Measurements from ENCODE around the gene PLCB3.

The PLCB3 gene

GRCh38 chr11:64252003-64252872 lies 908 bp downstream of the PLCB3 start:
- no peak for DNase-seq

DNA sequence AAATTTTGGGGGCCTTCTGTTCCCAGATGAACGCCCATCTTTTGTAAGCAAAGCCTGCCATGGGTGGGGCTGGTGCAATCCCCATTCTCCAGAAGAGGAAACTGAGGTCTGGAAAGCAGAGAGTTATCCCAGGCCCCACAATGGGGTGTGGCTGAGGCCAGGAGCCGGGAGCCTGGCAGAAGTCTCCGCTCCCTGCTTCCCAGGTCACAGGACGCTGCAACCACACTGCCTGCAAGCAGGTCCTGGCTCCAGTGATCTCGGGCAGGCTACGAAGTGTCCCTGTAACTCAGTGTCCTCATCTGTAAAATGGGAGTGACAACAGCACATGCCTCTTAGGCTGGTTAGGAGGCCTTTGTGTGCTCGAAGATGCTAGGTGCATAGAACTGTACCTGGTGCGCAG lies 1.7 kb downstream of the PLCB3 start:
- no peak for DNase-seq

DNA sequence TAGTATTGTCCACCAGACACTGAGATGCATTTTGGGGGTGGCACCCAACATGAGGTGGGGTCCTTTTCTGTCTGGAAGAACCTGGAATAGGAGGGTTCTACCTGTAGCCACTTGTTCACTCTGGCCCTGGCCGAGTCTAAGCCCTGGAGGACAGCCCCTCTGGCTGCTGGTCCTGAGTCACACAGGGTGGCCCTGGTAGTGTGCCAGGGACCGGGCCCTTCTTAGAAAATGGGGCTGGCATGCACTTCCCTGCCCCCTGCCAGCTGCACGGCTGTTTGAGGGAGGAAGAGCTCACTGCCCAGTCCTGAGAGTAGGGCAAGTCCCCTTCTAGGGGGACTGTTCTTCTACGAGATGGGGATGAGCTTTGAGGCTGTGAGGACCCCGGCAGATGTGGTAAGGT lies 2.2 kb downstream of the PLCB3 start:
- DNase-seq, result no peak

DNA sequence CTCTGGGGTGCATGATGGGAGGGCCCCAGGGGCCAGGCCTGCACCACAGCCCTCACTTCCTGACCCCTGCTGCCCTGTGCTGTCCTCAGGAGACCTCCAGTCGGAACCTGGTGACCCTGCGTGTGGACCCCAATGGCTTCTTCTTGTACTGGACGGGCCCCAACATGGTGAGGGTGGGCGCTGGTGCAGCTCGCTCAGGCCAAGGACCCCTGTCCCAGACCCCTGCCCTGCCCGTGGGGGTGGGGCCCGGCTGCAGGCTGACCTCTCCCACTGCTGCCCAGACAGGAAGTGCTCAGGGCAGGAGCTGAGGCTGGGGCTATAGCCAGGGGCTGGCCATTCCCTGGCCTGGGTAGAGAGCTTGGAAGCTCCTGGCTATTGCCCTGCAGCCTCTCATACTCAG lies 3.0 kb downstream of the PLCB3 start:
- DNase-seq, result no peak

DNA sequence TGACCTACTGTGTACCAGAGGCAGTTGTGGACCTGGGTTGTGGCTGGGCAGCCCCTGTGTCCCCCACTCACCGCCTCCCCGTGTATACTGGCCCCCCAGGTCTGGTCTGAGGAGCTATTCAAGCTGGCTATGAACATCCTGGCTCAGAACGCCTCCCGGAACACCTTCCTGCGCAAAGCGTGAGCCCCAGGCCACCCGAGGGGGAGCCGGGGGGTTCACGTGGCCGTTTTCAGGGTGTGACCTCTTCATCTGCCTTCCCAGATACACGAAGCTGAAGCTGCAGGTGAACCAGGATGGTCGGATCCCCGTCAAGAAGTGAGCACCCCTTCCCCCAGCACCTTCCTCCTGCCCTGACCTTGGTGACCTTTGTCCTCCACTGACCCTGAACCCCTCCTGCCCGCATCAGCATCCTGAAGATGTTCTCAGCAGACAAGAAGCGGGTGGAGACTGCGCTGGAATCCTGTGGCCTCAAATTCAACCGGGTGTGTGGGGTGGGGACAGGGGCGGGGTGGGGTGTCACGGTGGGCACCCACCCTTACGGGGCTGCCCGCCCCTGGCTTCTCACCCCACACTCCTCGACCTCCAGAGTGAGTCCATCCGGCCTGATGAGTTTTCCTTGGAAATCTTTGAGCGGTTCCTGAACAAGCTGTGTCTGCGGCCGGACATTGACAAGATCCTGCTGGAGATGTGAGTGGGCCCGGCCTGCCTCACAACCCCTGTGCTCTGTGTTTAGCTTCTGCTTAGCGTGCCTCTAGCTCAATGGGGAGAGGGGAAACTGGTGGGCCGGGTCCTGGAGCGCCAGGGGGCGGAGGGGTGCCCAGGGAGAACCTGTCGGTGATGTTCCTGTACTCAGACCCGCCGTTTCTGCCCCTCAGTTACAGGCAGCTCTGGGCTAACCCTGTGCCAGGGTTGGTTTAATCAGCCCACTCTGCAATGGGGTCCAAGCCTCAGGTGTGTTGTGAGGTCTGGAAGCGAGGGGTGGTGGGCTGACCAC lies 4.1 kb downstream of the PLCB3 start:
- no peak for DNase-seq

- no peak for DNase-seq
Measured at GRCh38 chr11:64256300-64256699, 5.0 kb downstream of the PLCB3 start.

GRCh38 chr11:64258356-64258755 lies 7.0 kb downstream of the PLCB3 start:
- DNase-seq, result no peak

DNA sequence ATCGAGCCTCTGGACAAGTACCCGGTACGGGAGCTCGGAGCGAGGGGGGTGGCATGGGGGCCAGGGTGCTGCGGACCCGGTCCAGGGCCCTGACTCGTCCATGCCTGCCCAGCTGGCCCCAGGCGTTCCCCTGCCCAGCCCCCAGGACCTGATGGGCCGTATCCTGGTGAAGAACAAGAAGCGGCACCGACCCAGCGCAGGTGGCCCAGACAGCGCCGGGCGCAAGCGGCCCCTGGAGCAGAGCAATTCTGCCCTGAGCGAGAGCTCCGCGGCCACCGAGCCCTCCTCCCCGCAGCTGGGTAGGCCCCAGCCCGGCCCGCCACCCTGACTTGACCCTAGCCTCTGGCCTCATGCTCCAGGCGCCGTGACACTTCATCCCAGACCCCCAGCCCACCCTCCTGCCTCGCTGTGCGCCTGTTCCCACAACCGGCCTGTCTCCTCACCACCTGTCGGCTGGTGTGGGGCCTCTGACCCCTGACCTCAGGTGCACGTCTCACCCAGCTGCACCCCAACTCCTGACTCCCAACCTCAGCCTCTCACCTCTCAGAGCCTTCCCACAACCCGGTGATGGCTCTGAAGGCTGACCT lies 7.7 kb downstream of the PLCB3 start:
- no peak for DNase-seq

DNA sequence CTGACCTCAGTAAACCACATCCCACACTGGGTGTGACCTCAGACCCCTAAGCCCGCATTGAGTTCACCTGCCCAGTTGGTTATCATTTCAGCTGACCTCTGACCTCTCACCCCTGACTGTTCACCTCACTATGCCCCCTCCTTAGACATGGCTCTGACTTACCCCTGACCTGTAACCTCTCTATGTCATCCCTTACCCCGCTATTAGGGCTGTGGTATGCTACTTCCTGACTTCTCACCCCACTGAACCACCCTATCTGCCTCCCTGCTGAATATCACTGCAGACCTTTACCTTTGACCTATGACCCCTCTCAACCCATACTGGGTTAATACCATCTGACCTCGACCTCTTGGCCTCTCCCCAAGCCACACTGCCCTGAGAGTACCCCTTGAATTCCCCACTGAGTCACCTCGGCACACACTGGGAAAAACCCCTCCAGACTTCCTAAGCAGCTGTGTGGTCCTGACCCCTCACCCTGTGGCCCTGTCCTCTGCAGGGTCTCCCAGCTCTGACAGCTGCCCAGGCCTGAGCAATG lies 8.3 kb downstream of the PLCB3 start:
- DNase-seq, result no peak

- no peak for DNase-seq
Measured at GRCh38 chr11:64260147-64260708, 8.9 kb downstream of the PLCB3 start.

DNA sequence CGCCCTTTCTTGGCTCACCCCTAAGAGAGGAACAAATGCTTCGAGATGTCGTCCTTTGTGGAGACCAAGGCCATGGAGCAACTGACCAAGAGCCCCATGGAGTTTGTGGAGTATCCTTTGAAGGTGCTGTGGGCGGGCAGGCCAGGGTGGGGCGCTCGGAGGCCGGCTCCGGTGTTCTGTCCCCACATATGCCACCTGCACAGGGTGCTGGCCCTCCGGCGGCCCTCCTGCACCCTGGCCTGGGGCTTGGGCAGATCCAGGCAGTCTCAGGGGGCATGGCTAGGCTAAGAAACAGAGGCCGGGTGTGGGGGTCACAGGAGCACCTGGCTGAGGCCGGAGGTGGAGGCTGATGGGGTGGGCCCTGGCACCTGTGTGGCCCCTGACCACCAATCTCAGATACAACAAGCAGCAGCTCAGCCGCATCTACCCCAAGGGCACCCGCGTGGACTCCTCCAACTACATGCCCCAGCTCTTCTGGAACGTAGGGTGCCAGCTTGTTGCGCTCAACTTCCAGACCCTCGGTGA lies 10.3 kb downstream of the PLCB3 start:
- no peak for DNase-seq

GRCh38 chr11:64262271-64263002 lies 11.1 kb downstream of the PLCB3 start:
- no peak for DNase-seq

DNA sequence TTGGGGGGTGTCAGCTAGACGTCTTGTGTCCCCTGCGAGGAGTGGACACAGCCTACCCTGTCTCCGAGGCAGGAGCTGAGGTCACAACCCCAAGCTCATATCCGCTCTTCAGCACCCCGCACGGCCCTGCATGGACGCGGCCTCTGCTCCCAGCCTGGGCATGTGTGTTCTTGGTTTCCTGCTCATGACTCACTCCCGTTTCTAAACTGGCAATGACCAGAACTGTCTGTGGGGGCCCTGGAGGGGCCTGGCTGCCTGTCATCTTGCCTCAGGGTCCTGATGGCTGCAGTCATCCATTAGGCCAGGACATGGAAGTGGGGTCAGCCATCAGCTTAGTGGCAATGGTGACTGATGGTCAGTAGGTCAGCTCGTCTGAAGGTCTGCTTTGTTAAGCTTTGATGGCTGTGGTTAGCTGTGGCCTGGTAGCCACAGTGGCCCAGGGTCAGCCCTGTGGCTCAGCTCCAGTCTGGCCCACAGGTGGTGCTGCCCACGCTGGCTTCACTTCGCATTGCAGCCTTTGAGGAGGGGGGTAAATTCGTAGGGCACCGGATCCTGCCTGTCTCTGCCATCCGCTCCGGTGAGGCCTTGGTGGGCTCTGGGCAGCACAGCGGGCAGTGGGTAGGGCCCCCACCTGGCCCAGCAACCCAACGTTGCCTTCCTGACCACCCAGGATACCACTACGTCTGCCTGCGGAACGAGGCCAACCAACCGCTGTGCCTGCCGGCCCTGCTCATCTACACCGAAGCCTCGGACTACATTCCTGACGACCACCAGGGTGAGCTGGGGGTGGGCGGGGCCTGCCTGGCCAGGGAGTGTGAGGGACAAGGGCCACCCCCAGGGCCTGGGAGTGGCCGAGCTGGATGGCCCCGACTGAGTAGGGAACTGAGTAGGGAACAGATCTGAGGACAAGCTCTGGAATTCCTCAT lies 12.0 kb downstream of the PLCB3 start:
- no peak for DNase-seq

- DNase-seq, result no peak
Measured at GRCh38 chr11:64263947-64264317, 12.6 kb downstream of the PLCB3 start.

DNA sequence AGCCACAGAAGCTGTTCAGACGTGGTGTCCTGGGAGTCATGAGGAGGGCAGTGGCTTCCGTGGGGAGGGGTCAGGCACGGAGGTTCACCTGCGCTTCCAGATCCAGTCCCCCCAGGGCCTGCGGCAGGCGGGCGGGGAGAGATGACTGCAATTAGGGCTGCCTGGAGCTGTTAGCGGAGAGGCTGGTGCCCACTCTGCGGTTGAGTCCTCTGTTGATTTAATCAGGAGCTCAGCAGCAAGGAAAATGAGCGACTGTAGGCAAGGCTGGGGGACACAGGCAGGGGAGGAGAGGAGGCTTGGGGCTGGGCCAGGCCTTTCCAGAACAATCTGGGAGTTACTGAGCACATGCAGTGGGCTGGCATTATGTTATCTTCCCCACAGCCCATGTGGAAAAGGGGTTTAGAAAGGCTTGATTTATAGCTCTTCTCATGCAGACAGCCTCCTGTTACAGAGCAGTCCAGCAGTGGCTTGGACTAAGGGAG lies 13.1 kb downstream of the PLCB3 start:
- DNase-seq, result no peak

- no peak for DNase-seq
Measured at GRCh38 chr11:64265176-64266160, 14.1 kb downstream of the PLCB3 start.

DNA sequence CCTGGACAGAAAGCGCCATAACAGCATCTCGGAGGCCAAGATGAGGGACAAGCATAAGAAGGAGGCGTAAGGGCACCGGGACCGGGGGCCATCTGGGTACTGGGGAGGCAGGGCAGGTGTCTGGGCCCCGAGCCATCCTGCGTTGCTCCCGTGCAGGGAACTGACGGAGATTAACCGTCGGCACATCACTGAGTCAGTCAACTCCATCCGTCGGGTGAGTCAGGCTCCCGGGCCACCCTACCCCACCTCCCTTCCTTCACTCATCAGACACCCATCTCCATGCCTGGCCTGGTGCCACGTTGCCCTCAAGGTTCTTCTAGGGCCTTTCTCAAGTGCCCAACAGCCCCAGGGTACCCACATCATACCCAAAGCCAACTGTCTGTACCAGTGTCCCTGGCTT lies 15.0 kb downstream of the PLCB3 start:
- DNase-seq, result no peak

DNA sequence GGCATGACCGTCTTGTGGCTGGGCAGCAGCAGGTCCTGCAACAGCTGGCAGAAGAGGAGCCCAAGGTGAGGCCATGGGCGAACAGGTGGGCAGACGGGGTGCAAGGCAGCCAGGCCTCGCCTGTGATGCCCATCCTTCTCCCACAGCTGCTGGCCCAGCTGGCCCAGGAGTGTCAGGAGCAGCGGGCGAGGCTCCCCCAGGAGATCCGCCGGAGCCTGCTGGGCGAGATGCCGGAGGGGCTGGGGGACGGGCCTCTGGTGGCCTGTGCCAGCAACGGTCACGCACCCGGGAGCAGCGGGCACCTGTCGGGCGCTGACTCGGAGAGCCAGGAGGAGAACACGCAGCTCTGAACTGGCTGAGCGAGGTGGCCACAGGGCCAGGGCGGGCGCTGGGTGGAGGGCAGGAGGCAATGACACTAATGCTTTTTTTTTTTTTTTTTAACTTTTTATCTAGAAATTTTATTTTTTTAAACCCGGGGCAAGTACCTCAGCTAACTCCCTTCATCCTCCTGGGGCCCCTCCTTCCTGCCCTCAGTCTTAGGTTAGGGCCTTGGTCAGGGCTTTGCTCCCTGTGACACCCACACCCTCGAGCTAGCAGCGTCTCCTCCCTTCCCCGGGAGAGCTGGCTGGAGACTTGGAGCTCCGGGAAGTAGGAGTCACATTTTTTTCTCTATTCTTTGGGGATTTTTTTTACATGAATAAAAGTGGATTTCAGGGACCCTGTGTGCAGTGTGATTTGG lies 16.0 kb downstream of the PLCB3 start:
- DNase-seq, result no peak
